ENCODE results near the gene ANKRD33B.

ANKRD33B gene

GRCh38 chr5:10680876-10681481 lies 117.1 kb downstream of the ANKRD33B start:
- DNase-seq = no peak

- DNase-seq = no peak
These were observed 118.1 kb downstream of the ANKRD33B start for GRCh38 chr5:10681731-10682679.

GRCh38 chr5:10682801-10683525 lies 119.1 kb downstream of the ANKRD33B start:
- no peak for DNase-seq

- DNase-seq = no peak
These were observed 120.6 kb downstream of the ANKRD33B start for GRCh38 chr5:10684303-10685086.

GRCh38 chr5:10685115-10685521 lies 121.2 kb downstream of the ANKRD33B start:
- DNase-seq = no peak

- DNase-seq = no peak
These were observed 123.0 kb downstream of the ANKRD33B start for GRCh38 chr5:10686890-10687289.

- no peak for DNase-seq
These were observed 124.8 kb downstream of the ANKRD33B start for GRCh38 chr5:10688651-10689171.

GRCh38 chr5:10689391-10690081 lies 125.7 kb downstream of the ANKRD33B start:
- no peak for DNase-seq

- no peak for DNase-seq
These were observed 126.9 kb downstream of the ANKRD33B start for GRCh38 chr5:10690460-10691440.

- DNase-seq = no peak
These were observed 128.2 kb downstream of the ANKRD33B start for GRCh38 chr5:10691826-10692785.

- no peak for DNase-seq
These were observed 131.3 kb downstream of the ANKRD33B start for GRCh38 chr5:10695055-10695649.

GRCh38 chr5:10695759-10696543 lies 132.1 kb downstream of the ANKRD33B start:
- DNase-seq = no peak

- DNase-seq = no peak
These were observed 135.5 kb downstream of the ANKRD33B start for GRCh38 chr5:10699281-10699874.

- no peak for DNase-seq
These were observed 136.1 kb downstream of the ANKRD33B start for GRCh38 chr5:10699987-10700386.

GRCh38 chr5:10700516-10700915 lies 136.6 kb downstream of the ANKRD33B start:
- DNase-seq = no peak

- DNase-seq = peak; percentile 21
These were observed 137.7 kb downstream of the ANKRD33B start for GRCh38 chr5:10701567-10702039.

GRCh38 chr5:10702040-10702629 lies 138.3 kb downstream of the ANKRD33B start:
- DNase-seq = no peak
